IMR-90 (cell line): ENCODE results near the gene CHRNA7.

Experiments
- BHLHE40 ChIP-seq: fragments of 150-350 bp; IDR thresholded peaks from 2 replicates; pipeline ENCODE4 v1.6.1; 2016; ENCODE audit warnings: mild to moderate bottlenecking, low read depth, low read length
- CTCF ChIP-seq: conservative IDR thresholded peaks from 2 replicates; pipeline ENCODE4 v1.5.1; 2012; ENCODE audit warnings: mild to moderate bottlenecking, low read depth, low read length, improper control_type of control experiment
- ELK1 ChIP-seq: fragments of 150-350 bp; IDR thresholded peaks from 2 replicates; pipeline ENCODE4 v1.6.1; 2016; ENCODE audit warnings: low read depth, mild to moderate bottlenecking, low read length, moderate library complexity, borderline replicate concordance
- FOS ChIP-seq: fragments of 150-350 bp; IDR thresholded peaks from 2 replicates; pipeline ENCODE4 v1.6.1; 2016; ENCODE audit warnings: low read depth, low read length
- MAFK ChIP-seq: IDR thresholded peaks from 2 replicates; pipeline ENCODE4 v1.6.1; 2012; ENCODE audit warnings: low read depth, low read length, improper control_type of control experiment
- MAZ ChIP-seq: IDR thresholded peaks from 2 replicates; pipeline ENCODE4 v1.6.1; 2012; ENCODE audit warnings: low read depth, mild to moderate bottlenecking, low read length, improper control_type of control experiment, moderate library complexity, borderline replicate concordance
- POLR2A ChIP-seq: IDR thresholded peaks from 2 replicates; pipeline ENCODE4 v1.6.1; 2012; ENCODE audit warnings: mild to moderate bottlenecking, low read depth, low read length
- RCOR1 ChIP-seq: IDR thresholded peaks from 2 replicates; pipeline ENCODE4 v1.6.1; 2012; ENCODE audit warnings: mild to moderate bottlenecking, low read length, improper control_type of control experiment; ENCODE audit not compliant: insufficient replicate concordance
- USF2 ChIP-seq: fragments of 150-350 bp; IDR thresholded peaks from 2 replicates; pipeline ENCODE4 v1.6.1; 2017; ENCODE audit warnings: mild to moderate bottlenecking, antibody characterized with exemption, low read length, low read depth

- TF ChIP-seq CTCF, result no peak
- TF ChIP-seq POLR2A, result no peak
- TF ChIP-seq RCOR1, result no peak
- TF ChIP-seq BHLHE40, result no peak
- TF ChIP-seq MAZ, result no peak
- no peak for TF ChIP-seq ELK1
- no peak for TF ChIP-seq FOS
- TF ChIP-seq MAFK, result no peak
- TF ChIP-seq USF2, result no peak
These were observed 3.0 kb downstream of the CHRNA7 start for GRCh38 chr15:32033186-32033890.
